Measurements from ENCODE around the gene PLOD1.
"Not testable (repeated sequence)": the region's sequence is repeated elsewhere in the genome, so short reads cannot be mapped to it uniquely, and the experiment has no call there.

Gene PLOD1

DNA sequence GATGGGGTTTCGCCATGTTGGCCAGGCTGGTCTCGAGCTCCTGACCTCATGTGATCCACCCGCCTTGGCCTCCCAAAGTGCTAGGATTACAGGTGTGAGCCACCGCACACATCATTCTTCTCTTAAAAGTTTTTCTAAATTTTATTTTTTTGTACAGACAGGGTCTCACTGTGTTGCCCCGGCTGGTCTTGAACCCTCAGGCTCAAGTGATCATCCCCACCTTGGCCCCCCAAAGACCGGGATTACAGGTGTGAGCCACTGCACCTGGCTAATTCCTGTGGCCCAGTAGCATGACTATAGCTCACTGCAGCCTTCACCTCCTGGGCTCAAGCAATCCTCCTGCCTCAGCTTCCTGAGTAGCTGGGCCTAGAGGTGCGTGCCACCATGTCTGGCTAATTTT lies 5.3 kb downstream of the PLOD1 start:
- not testable (repeated sequence) for DNase-seq (ENCODE audit: low spot score)

DNA sequence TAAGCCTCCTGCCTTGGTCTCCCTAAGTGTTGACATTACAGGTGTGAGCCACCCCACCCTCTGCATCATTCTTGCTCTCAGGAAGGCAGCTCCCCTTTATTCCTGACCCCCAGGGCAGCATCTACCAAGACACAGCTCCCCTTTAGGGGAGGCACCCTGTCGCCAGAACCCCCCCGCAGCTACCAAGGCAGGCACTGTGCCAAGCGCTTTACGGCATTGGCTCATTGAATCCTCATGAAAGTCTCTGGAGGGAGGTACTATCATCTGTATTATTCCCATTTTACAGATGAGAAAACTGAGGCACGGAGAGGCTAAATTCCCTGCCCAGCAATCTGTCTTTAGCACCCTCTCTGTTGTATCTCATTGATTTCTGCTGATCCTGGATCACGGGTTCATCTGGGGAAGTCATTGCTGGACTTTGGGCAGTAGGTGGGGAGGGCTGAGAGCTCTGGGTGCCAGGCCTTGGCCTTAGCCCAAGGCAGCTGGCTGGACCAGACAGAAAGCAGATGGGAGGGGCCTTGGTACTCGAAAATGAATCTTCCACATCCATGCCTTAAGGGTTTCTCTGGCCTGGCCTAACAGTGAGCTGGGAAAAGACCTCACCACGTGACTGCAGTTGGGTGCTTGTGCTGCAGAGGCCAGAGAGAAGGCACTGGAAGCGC lies 5.9 kb downstream of the PLOD1 start:
- no peak for DNase-seq (ENCODE audit: low spot score)

- no peak for DNase-seq (ENCODE audit: low spot score)
These were observed 7.8 kb downstream of the PLOD1 start for GRCh38 chr1:11942280-11942679.

GRCh38 chr1:11943619-11944018 lies 9.1 kb downstream of the PLOD1 start:
- no peak for DNase-seq (ENCODE audit: low spot score)

DNA sequence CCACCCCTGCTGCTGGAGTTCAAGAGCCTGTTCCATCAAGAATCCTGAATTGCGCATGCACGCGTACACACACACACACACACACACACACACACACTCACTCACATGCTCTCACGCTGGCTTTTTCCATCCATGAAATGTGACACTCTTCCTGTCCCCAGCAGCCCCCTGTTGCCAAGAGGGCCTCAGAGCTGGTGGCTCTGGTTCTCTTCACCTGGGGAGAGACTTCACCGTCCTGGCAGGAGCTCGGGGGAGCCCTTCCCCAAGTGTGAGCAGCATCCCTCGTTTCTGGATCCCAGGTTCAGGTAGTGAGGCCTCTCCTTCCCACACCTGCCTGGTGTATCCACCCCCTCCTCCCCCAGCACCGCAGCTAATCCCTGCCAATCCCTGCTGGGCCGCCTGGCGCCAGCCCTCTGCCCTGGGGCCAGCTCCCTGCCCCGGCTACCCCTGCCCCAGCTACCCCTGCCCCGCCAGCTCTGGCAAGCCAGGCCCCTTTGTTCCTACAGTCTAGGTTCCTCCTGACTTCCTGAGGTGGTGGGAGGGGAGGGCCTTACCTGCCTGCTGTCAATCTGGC lies 9.9 kb downstream of the PLOD1 start:
- DNase-seq (ENCODE audit: low spot score), result no peak

GRCh38 chr1:11946647-11947046 lies 12.1 kb downstream of the PLOD1 start:
- no peak for DNase-seq (ENCODE audit: low spot score)

DNA sequence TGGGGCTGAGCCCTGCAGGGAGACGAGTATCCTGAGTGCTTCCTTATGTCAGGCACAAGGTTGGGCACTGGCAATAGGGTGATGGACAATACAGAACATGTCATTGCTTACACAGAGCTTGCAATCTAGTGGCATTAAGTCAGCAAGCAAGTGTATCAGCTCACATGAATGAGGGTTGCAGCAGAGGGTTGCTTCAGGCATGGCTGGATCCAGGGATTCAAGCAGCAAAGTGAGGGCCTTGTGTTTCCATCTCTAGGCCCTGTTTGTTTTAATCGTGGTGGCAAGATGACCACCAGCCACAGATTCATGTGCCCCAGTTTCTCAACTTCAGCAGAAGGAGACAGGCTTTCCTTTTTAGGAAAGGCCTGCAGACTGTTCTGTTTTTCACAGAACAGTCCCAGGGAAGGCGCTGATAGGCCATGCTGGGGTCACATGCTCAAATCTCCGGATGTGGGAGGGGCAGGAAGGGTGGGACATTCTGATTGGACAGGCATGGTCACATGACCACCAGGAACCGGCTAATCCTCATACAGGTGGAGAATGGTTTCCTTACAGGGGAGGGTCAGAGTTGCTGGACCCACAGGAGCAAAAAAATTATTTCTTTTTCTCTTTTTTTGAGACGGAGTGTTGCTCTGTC lies 14.4 kb downstream of the PLOD1 start:
- no peak for DNase-seq (ENCODE audit: low spot score)

- no peak for DNase-seq (ENCODE audit: low spot score)
These were observed 17.4 kb downstream of the PLOD1 start for GRCh38 chr1:11951901-11952300.

- no peak for DNase-seq (ENCODE audit: low spot score)
These were observed 18.1 kb downstream of the PLOD1 start for GRCh38 chr1:11952455-11953109.

GRCh38 chr1:11955221-11955620 lies 20.7 kb downstream of the PLOD1 start:
- DNase-seq (ENCODE audit: low spot score), result no peak

GRCh38 chr1:11957398-11957797 lies 22.9 kb downstream of the PLOD1 start:
- no peak for DNase-seq (ENCODE audit: low spot score)

DNA sequence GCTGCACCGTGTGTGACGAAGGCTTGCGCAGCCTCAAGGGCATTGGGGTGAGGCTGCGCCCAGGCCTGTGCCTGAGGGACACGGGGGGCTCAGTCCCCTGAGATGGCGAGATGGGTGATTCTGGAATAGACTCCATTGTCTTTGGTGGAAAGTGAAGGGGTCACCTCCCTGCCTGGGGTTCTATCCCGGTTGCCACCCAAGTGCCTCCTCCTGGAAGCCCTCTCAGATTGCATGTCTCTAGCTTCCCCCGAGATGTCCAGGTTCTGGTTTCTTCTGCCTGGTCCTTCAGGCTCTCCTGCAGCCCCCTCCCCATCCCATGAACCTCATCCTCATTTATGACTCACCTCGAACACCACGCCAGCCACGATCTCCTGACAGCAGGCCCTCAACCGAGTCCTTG lies 23.4 kb downstream of the PLOD1 start:
- no peak for DNase-seq (ENCODE audit: low spot score)

- no peak for DNase-seq (ENCODE audit: low spot score)
These were observed 25.8 kb downstream of the PLOD1 start for GRCh38 chr1:11960276-11960675.

- DNase-seq (ENCODE audit: low spot score), result no peak
These were observed 26.2 kb downstream of the PLOD1 start for GRCh38 chr1:11960715-11961114.

DNA sequence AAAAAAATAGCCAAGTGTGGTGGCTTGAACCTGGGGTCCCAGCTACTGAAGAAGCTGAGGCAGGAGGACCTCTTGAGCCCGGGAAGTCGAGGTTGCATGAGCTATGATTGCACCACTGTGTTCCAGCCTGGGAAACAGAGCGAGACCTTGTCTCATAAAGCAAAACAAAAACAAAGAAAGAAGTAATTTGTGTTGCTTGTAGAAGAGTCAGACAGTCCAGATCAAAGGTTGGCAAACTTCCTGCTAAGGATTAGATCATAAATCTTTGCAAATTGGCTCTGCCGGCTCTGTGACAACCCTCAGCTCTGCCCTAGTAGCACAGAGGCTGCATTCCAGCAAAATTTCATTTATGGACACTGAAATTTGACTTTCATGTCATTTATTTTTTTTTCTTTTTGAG lies 26.7 kb downstream of the PLOD1 start:
- DNase-seq (ENCODE audit: low spot score), result no peak

DNA sequence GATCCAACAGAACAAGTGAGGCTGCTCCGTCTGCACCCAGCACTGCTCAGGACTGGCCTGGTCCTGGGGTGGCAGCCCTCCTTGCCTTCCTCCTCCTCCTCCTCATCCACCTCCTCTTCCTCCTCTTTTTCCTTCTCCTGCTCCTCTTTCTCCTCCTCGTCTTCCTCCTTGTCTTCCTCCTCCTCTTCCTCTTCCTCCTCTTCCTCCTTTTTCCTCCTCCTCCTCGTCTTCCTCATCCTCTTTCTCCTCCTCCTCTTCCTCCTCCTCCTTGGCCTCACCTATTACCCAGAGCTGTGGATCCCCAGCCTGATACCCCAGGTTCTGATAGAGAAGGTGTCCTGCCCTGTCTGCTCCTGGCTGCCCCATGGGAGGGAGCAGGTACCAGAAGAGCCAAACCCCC lies 29.1 kb downstream of the PLOD1 start:
- no peak for DNase-seq (ENCODE audit: low spot score)

GRCh38 chr1:11964656-11965055 lies 30.1 kb downstream of the PLOD1 start:
- DNase-seq (ENCODE audit: low spot score), result no peak

- DNase-seq (ENCODE audit: low spot score), result peak; percentile 44
These were observed 32.6 kb downstream of the PLOD1 start for GRCh38 chr1:11967028-11967547.

DNA sequence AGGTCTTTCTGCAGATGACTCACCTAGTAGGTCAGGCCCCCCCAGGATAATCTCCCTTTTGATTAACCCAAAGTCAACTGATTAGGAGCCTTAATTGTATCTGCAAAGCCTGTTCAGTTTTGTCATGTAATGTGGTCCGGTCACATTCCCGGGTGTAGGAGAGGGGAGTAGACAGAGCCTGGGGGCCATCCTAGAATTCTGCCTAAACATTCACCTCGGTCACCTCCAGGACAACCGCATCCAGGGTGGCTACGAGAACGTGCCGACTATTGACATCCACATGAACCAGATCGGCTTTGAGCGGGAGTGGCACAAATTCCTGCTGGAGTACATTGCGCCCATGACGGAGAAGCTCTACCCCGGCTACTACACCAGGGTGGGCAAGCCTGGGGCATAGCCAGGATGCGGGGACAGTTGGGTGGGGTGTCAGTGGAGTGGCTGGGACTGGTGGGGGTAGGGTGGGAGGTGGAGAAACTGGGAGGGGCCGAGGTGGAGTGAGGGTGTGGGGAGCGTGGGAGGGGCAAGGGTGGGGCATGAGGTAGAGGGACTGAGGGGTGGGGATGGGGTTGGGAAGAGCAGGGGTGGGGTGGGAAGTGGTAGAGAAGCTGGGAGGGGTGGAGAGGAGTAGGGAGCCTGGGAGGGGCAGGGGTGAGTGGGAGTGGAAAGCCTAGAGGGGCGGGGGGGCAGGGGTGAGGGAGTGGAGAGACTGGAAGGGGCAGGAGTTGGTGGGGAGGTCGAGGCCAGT lies 36.1 kb downstream of the PLOD1 start:
- DNase-seq (ENCODE audit: low spot score), result no peak

DNA sequence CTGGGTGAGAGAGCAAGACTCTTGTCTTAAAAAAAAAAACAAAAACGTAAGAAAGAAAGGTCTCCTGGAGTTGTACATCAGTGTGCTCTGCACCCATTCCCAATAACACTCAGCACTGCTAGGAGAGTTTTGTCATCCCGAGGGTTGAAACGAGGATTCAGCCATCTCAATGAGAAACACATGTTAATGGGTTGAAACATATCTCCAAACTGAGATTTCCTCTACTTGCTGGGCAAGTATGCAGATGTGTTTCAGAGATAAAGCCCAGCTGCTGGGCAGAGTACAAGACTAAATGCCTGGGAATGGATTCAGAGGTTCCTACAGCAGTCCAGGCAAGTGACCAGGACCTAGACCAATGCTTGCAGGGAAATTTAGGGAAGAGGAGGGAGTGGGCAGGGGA lies 43.1 kb downstream of the PLOD1 start:
- DNase-seq (ENCODE audit: low spot score), result no peak

GRCh38 chr1:11978301-11978700 lies 43.8 kb downstream of the PLOD1 start:
- no peak for DNase-seq (ENCODE audit: low spot score)

Data from germinal center (tissue), 1 donor.